ENCODE data around the gene CARD11.

Gene CARD11

DNA sequence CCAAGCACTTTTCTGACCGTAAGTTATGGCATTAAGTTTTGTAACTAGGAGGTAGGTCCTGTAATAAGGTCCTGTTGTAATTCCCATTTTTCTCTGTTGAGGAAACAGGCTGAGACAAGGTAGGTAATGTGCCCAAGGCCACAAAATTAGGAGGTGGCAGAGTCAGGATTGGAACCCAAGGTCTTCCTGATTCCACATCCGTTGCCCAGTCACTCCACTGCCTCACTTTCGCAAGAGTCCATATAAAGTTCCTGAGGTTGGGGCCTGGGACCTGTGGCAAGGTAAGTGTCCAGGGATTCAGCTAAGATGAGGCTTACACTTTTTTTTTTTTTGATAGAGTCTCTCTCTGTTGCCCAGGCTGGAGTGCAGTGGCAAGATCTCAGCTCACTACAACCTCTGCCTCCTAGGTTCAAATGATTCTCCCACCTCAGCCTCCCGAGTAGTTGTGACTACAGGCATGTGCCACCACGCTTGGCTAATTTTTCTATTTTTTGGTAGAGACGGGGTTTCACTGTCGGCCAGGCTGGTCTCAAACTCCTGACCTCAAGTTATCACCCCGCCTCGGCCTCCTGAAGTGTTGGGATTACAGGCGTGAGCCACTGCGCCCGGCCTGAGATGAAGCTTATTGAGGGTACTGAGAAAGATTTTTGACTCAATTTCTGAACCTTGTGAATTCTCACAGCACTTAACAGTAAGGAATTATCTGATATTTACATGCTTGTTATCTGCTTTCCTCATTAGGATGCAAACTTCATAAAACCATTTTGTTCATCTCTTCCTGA is 179.3 kb downstream of the CARD11 start:
- DNase-seq (ENCODE audit: low read depth, low spot score) = no peak
- peak overlapping the region; percentile 94 for H3K27ac ChIP-seq

GRCh38 chr7:2863461-2864066 is 180.1 kb downstream of the CARD11 start:
- peak overlapping the region; percentile 94 for H3K27ac ChIP-seq
- DNase-seq (ENCODE audit: low read depth, low spot score) = peak; percentile 54

DNA sequence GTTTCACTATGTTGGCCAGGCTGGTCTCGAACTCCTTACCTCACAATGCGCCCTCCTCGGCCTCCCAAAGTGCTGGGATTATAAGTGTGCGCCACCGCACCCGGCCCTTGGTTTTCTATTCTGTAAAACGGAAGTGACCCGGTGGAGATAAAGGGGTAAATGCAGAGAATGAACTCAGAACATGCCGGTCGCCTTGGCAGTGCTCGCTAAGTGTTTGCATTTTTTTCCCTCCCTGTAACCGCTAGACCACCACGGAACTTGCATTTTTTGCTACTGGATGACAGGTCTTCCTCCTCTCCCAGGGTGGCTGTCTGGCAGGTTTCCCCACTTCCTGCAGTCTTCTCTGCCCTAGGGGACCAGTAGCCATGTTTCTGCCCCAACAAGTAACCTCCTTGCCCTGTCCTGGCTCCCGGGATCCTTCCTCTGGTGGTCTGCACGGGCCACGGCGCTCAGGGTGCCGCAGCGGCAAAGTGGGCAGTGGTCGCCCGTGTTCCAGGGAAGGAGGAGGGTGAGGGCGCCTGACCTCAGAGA is 180.8 kb downstream of the CARD11 start:
- H3K27ac ChIP-seq = peak overlapping the region; percentile 94
- DNase-seq (ENCODE audit: low read depth, low spot score) = no peak

DNA sequence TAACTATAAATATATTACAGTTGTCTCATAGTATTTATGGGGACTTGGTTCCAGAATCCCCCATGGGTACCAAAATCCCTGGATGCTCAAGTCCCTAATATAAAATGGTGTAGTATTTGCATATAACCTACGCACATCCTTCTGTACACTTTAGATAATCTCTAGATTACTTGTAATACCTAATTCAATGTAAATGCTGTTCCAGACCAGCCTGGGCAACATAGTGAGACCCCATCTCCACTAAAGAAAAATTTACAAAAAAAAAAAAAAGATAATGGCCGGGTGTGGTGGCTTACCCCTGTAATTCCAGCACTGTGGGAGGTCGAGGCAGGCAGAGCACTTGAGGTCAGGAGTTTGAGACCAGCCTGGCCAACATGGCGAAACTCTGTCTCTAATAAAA is 182.2 kb downstream of the CARD11 start:
- DNase-seq (ENCODE audit: low read depth, low spot score) = no peak
- H3K27ac ChIP-seq = peak overlapping the region; percentile 49

GRCh38 chr7:2860627-2861133 is 183.0 kb downstream of the CARD11 start:
- peak overlapping the region; percentile 49 for H3K27ac ChIP-seq
- peak; percentile 75 for DNase-seq (ENCODE audit: low read depth, low spot score)

- DNase-seq (ENCODE audit: low read depth, low spot score) = no peak
- H3K27ac ChIP-seq = peak overlapping the region; percentile 49
These were observed 183.7 kb downstream of the CARD11 start for GRCh38 chr7:2859952-2860351.

- H3K27ac ChIP-seq = no peak overlapping the region
- DNase-seq (ENCODE audit: low read depth, low spot score) = no peak
These were observed 185.0 kb downstream of the CARD11 start for GRCh38 chr7:2858621-2859020.

- no peak overlapping the region for H3K27ac ChIP-seq
- DNase-seq (ENCODE audit: low read depth, low spot score) = no peak
These were observed 187.1 kb downstream of the CARD11 start for GRCh38 chr7:2856388-2857169.

All from epithelial cell of prostate (primary cell).